IPS-18c (cell line): Measurements from ENCODE around the gene GPR78.
"Not testable (repeated sequence)": the region's sequence is repeated elsewhere in the genome, so short reads cannot be mapped to it uniquely, and the experiment has no call there.

ENCODE experiments used
- H3K4me3 ChIP-seq: 2 replicates; pipeline ENCODE4 v1.7.0; 2013; ENCODE audit warnings: low read depth, mild to moderate bottlenecking, low read length, moderate library complexity; ENCODE audit not compliant: insufficient read depth
- H3K9me3 ChIP-seq: one replicate; pipeline ENCODE4 v1.6.1; 2013; ENCODE audit warnings: mild to moderate bottlenecking, low read length, moderate library complexity; ENCODE audit not compliant: control insufficient read depth, insufficient read depth

The GPR78 gene

DNA sequence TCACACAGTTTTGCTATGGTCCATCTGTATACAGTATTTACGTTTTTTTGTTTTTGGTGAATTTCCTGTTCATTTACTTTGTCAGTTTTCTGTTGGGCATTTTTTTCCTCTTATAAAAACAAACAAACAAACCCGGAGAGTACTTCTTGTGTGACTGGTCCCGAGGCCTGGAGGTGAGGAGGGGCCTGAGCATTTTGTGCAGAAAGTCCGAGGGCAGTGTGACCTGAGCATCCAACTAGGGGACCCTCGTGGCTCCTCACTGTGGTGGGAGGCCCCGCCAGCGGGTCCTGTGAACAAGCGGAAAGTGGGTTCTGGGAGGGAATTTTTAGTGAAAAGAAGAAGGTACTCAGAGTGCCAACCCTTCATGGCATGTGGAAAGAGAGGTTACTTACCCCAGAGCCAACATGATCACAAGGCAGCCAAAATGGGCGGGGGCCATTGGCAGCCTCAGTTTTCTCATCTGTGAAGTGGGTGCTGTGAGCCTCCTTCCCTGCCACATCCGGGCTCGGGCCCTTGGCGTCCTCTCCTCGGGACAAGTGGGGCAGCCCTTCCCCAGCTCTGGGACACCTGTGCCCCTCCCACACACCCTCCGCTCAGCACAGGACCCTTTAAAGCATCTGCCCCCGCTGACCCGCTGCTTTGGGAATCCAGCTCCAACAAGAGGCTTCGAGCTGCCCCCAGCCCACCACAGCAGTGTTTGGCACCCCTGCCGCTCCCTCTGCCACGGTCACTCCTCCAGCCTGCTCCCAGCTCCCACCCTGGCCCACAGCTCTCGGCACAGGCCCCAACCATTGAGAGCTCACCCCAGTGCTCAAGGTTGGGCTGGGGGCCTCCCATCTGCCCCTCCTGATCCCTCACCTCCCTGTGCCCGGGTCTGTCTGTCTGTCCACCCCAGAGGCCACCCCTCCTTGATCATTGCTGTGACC lies 22.8 kb upstream of the GPR78 start:
- Histone ChIP-seq H3K4me3 (no peak overlapping the region), H3K9me3 (no peaks in the 10 kb centered on the region)

DNA sequence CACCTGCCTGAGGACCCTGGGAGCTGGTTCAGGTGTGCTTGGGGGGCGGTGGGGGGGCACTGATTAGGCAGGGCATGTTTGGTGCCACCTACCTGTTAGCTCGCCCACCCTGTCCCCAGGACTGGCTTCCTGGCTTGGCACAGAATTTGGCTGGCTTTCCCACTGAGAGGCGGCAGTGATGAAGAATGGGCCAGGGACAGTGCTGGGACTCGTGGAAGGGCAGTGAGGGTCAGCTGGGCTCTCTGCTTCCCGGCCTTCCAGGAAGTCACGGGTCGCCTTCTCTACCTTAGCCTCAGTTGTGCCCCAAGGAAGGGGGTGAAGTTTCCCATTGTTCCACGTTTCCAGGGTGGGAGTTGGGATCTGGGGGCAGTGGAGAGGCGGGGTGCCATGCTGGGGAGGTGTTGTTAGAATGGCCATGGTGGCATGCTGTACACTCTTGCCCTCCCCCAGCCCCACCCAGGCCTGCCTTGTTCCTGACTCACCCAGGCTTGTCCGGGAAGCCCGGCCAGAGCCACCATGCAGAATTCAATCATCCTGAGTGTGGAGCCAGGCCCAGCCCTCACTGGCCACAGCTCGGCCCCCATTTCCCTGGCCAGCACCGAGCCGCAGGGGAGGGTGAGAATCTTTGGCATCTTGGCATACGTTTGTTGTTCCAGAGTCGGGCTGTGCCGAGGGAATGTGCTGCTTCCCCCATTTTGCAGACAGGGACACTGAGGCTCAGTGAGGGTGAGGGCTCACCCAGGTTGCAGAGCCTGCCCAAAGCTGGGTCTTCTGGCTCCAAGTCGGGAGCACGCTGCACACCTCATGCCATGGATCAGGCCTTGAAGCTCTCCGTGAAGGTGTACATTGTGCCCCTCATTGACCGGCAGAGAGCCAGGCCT lies 21.9 kb upstream of the GPR78 start:
- Histone ChIP-seq H3K4me3 (no peak overlapping the region), H3K9me3 (no peaks in the 10 kb centered on the region)

DNA sequence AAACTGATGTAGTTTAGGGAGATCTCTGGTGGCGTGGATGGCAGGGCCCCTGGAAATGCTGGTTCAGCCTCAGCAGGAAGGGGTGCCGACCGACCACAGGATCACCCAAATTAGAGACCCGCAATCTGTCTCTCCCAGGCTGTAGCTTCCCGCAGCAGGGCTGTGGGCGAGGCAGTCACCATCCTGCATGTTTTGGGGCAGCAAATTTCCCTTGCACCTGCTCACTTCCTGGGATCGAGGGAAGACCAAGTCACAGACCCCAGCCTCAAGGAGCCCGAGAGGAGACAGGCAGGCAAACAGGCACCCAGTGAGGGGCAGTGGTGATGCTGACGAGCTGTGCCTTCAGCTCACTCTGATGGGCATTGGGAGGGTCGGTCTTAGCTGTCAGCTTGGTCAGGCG lies 21.2 kb upstream of the GPR78 start:
- no peaks in the 10 kb centered on the region for H3K9me3 ChIP-seq
- H3K4me3 ChIP-seq = no peak overlapping the region

DNA sequence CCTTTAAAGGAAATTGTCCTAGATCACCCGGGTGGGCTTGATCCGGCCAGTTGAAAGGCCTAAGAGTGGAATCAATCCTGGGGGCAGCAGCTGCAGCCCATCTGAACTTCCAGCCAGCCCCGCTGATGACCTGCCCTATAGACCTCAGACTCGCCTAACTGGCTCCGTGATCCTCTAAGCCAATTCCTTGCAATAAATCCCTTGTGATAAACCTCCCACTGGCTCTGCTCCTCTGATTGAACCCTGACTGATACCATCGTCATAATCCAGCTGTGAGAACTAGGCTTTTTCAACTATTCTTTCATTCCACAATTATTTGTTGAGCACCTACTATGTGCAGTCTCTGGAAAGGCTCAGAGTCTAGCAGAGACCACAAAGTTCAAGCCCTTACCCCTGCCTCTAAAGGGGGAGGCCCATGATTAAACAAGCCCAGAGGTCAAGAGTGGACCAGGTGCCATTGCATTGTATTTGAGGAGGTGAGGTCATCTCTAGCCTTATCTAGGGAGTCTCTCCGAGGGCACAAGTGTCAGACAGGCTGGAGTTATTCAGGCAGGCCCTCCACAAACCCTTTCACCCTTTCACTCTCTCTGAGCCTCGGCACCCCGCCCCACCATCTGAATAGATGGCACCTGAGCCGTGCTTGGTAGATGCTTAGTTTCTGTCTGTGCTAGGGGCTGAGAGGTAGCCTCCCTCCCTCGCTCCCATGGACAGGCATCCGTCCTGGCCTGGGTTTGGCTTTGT lies 20.5 kb upstream of the GPR78 start:
- Histone ChIP-seq H3K4me3 (no peak overlapping the region), H3K9me3 (no peaks in the 10 kb centered on the region)

DNA sequence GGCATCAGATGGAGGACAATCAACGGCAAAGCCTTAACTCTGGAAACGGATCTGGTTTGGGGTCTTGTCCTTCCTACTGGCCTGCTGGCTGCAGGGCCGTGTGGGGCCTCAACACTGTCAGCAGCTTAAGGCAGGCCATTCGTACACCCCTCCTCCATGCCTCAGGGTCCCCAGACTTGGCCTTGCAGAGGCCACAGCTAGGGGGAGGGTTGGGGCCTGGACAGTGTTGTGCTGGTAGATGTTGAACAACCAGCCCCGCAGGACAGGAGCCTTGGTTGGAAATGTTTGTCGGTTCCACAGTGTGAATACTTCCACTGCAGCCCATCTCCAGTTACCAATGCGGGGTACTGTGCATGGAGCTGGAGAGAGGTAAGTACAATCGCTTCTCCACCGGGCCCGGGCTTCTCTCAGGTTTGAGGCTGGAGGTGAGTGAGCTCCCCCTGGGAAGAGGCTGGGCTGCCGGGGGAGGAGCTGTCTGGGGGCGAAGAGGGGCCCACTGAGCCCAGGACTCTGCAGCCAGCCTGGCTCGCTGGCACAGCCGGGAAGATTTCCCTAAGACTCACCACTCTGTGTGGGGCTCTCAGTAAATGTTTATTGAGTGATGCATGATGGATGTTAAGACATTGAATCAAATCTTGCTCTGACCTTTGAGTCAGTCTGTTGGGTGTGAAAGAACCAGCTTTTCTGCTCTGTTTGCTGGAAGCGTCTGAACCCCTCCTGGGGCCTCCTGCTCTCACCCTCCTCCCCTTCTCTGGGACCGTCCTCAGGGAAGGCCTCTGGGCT lies 19.7 kb upstream of the GPR78 start:
- H3K4me3 ChIP-seq = no peak overlapping the region
- H3K9me3 ChIP-seq = no peaks in the 10 kb centered on the region

DNA sequence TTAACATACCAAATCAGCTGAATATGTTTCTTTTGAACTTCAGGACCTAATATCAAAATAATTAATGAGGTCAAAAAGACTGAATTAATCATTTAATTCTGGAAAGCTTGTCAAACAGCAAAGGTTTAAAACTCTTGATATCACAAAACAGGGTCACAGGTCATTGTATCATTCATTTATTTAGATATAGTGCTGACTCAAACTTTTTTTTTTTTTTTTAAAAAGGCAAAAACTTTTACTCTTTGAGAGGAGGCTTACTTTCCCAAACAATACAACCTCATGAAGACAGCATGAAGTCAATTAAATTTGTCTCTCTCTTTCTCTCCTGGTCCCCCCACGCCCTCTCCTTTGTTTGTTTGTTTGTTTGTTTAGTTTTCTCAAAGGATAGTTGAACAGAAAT lies 15.6 kb upstream of the GPR78 start:
- no peak overlapping the region for H3K4me3 ChIP-seq
- H3K9me3 ChIP-seq = no peaks in the 10 kb centered on the region

DNA sequence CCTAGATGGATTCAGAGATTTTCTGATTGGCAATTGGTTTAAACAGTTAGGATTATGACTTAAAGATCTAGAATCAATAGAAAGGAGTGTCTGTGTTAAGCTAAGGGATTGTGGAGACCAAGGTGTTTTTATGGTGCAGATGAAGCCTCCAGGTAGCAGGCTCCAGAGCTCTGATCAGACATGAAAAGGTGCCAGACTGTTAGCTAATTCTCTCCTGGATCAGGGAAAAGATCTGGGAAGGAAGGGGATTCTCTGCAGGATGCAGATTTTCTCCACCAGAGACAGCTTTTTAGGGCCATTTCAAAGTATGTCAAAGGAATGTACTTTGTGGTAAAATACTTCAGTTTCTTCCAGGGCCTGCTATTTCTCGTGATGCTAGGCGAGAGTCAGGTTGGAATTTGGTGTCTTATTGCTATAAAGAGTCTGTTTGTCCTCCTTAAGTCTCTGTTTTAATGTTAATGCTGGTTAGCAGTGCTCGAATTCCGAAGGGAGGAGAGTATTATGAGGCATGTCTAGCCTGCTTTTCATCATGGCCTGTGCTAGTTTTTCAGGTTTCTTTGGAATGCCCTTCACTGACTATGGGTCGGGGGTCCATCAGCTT lies 12.0 kb upstream of the GPR78 start:
- Histone ChIP-seq H3K9me3 (no peaks in the 10 kb centered on the region), H3K4me3 (no peak overlapping the region)

DNA sequence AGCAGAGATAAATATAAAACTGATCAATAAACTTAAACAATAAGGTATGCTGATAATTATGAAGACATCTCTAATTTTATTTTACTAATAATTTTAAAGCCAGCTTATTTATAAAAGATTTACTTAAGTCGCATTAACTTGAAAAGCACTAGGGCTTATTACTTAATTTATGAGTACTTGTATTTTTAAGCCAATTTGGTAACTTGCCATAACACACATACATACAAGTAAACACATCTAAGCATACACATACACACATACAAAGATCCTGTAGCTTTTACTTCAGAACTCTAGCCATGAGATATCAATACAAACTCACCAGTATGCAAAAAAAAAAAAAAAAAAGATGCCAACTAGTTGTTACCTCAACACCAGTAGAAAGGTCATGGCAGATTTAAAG lies 10.0 kb upstream of the GPR78 start:
- no peak overlapping the region for H3K4me3 ChIP-seq
- H3K9me3 ChIP-seq = no peaks in the 10 kb centered on the region

DNA sequence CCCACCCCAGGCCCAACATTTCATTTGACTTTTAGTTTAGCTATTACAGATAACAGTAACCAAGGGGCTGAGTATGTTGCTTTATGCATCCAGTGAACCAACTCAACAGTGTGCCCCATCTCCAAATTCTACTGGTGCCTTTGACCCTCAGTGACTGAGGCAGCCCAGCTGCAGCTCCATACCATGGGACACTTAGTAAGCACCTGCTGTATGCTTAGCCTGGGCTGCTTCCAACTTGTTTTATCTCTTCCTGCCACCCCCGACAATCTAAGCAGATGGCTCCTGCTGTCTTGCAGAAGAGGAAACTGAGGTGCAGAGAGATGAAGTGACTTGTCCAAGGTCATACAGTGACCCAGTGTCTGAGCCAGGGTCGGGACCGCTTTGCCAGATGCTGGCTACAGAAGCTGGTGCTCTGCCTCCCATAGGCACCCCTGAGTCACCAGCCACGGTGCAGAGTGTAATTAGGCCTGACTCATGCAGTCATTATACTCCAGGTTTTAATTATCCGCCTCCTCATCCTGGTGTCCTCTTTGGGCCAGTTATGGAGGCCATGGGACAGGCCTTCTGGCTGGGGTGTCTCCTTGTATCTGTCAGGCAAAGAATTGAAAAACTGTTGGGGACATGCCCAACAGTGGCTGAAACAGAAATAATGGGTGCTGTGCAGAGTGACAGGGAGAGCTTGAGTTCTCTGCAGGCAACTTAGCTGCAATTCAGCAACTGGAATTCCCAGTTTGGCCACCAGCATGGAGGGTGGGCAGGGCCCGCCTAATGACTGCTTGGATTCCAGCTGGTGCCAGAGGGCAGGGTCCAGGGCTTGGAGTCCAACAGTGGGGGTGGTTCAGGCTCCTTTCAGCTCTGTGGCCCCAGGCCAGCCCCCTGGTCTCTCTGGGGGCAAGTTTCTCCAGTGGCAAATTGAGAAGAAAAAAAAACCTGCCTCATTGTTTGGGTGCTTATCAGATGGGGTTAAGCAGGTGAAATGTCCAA lies 8.2 kb upstream of the GPR78 start:
- no peak overlapping the region for H3K4me3 ChIP-seq
- H3K9me3 ChIP-seq = no peaks in the 10 kb centered on the region

DNA sequence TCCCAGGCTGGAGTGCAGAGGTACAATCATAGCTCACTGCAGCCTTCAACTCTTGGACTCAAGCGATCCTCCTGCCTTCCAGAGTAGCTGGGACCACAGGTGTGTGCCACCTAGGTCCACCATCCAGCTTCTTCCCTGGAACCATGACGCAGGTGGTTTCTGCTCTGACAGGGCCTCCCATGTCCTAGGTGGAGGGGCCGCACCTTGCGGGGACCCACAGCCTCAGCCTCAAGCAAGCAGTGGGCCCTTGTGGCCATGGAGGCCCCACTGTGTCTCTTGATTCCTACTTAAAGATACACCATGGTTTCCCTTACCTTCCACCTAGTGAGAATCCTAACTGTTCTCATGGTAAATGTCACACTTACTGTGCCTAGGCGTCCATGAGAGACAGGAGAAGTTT lies 6.9 kb upstream of the GPR78 start:
- Histone ChIP-seq H3K4me3 (no peak overlapping the region), H3K9me3 (no peaks in the 10 kb centered on the region)

DNA sequence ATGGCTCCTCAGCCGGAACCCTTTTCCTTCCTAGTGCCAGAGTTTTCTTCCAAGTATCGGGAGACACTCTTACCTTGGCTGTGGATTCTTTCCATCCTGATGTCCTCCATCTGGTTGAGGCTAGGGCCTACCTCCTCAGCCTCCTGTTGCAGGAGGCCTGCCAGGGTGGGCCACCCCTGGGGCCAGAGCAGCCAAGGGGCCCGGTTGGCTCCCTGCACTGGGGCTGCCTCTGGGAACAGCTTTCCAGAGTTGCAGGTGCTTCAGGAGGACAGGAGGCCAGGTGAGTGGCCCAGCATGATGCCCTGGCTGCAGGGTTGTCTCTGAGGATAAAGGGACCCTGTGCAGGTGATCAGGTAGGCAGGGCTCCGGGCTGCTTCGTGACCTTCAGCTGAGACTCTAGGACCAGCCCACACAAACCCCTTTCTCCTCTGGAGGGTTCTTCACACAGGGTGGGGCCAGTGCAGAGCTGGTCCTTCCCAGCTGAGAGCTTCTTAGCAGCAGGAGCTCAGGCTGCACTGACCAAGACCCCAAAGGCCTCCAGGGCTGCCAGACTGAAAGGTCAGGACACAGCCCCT lies 5.3 kb upstream of the GPR78 start:
- H3K4me3 ChIP-seq = no peak overlapping the region
- no peaks in the 10 kb centered on the region for H3K9me3 ChIP-seq

DNA sequence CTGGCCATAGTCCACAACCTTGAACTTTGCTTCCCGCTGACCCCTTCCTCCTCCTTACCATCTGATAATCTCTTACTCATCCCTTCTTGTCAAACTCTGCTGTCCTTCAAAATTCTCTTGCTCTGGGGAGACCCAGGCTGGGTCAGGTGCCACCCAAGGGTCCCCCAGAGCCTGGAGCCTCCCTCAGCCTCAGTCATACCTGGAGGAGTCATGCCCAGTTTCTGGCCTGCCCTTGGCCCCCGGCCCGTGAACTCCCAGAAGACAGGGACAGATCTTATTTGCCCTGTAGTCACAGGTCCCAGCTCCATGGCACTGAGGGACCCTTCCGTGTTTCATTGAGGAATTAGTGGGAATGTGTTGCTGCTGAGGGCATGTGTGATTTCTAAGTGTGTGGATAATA lies 4.7 kb upstream of the GPR78 start:
- H3K9me3 ChIP-seq = no peaks in the 10 kb centered on the region
- no peak overlapping the region for H3K4me3 ChIP-seq

DNA sequence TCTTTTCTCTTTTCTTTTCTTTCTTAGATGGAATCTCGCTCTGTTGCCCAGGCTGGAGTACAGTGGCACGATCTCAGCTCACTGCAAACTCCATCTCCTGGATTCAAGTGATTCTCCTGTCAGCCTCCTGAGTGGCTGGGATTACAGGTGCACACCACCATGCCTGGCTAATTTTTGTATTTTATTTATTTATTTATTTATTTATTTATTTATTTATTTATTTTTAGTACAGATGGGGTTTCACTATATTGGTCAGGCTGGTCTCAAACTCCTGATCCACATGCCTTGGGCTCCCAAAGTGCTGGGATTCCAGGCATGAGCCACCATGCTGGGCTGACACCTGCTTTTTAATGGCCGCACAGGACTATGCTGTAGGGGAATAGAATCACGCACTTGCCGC lies 3.6 kb upstream of the GPR78 start:
- H3K4me3 ChIP-seq = not testable (repeated sequence)

DNA sequence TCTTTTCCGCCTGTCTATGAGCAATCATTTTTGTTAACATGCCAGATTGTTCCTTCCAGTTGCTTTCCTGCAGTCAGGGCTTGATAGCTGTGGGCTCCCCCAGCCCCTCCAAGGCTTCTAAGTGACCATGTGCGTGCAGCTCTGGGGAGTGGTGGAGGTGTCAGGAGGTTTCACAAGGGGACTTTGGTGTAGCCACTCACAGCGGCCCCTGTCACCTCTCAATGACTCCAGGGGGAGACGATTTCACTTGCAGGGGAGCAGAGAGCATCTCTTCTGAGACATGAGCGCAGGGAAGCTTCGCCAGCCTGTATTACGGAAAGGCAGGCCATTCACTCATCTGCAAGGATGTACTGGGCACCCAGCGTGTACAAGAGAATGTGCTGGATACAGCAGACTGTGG lies 3.1 kb upstream of the GPR78 start:
- no peaks in the 10 kb centered on the region for H3K9me3 ChIP-seq
- no peak overlapping the region for H3K4me3 ChIP-seq

More for the DNA sequence above, 3.6 kb upstream of the GPR78 start:
- not testable (repeated sequence) for H3K9me3 ChIP-seq

DNA sequence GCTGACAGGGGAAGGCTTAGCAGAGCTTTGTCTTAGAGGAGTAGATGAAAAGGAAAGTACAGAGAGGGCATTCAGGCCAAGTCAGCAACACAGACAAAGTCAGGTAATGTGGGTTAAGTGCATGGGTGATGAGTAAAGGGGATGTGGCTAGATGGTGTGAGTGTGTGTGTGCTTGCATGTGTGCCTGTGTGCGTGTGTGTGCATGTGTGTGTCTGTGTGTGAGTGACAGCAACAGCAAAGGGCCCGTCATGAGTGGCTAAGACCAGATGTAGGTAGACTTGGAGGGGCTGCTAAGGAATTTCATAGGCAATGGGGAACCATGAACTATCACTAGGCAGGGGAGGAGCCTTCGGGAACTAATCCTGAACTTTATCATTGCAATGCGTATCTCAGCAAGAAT lies 2.2 kb upstream of the GPR78 start:
- H3K4me3 ChIP-seq = no peak overlapping the region
- H3K9me3 ChIP-seq = no peaks in the 10 kb centered on the region
